Rectal smooth muscle tissue (tissue), 1 donor: ENCODE results near the gene GDF10.

Experiments
- H3K27ac ChIP-seq: one replicate; pipeline ENCODE4 v1.7.0; 2013; ENCODE audit warnings: low read depth, low read length, inconsistent platforms
- H3K27me3 ChIP-seq: one replicate; pipeline ENCODE4 v1.7.0; 2013; ENCODE audit warnings: low read length; ENCODE audit not compliant: control insufficient read depth, insufficient read depth
- H3K36me3 ChIP-seq: one replicate; pipeline ENCODE4 v1.7.0; 2013; ENCODE audit warnings: low read length; ENCODE audit not compliant: control insufficient read depth, insufficient read depth
- H3K4me1 ChIP-seq: one replicate; pipeline ENCODE4 v1.7.0; 2013; ENCODE audit warnings: low read length; ENCODE audit not compliant: control insufficient read depth, insufficient read depth
- H3K4me3 ChIP-seq: one replicate; pipeline ENCODE4 v1.7.0; 2013; ENCODE audit warnings: low read length
- H3K9ac ChIP-seq: one replicate; pipeline ENCODE4 v1.7.0; 2013; ENCODE audit warnings: low read length

Gene GDF10

GRCh38 chr10:47288236-47288635 lies 11.8 kb upstream of the GDF10 start:
- Histone ChIP-seq H3K4me3 (no peak overlapping the region), H3K9ac (no peak overlapping the region), H3K36me3 (no peaks in the 10 kb centered on the region), H3K27ac (no peak overlapping the region), H3K27me3 (no peaks in the 10 kb centered on the region), H3K4me1 (no peaks in the 10 kb centered on the region)

GRCh38 chr10:47288916-47289495 lies 11.0 kb upstream of the GDF10 start:
- no peaks in the 10 kb centered on the region for H3K27me3 ChIP-seq
- H3K9ac ChIP-seq: no peak overlapping the region
- H3K27ac ChIP-seq: no peak overlapping the region
- no peaks in the 10 kb centered on the region for H3K36me3 ChIP-seq
- no peaks in the 10 kb centered on the region for H3K4me1 ChIP-seq
- H3K4me3 ChIP-seq: no peak overlapping the region

DNA sequence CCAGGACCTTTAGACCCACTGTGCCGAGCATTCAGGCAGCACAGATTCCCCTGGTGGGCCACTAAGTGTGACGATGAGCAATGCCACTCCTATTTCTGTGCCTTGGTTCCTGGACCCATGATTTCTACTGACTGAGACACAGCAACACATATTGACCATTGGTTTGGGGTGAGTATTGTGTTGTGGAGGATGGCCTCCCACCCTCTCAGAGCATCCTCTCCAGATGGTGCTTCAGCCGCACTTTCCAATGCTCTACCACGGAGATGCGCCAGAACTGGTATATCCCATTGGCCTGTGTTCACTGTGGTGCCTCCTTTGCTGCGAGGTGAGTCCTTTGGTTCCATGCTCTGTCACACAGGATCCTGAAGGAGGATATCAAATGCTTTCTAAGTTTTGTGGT lies 10.1 kb upstream of the GDF10 start:
- H3K4me1 ChIP-seq: no peaks in the 10 kb centered on the region
- no peak overlapping the region for H3K9ac ChIP-seq
- H3K27me3 ChIP-seq: no peaks in the 10 kb centered on the region
- no peak overlapping the region for H3K4me3 ChIP-seq
- no peaks in the 10 kb centered on the region for H3K36me3 ChIP-seq
- H3K27ac ChIP-seq: no peak overlapping the region

GRCh38 chr10:47290338-47290737 lies 9.7 kb upstream of the GDF10 start:
- no peak overlapping the region for H3K27ac ChIP-seq
- no peaks in the 10 kb centered on the region for H3K4me1 ChIP-seq
- no peaks in the 10 kb centered on the region for H3K36me3 ChIP-seq
- H3K4me3 ChIP-seq: no peak overlapping the region
- no peak overlapping the region for H3K9ac ChIP-seq
- H3K27me3 ChIP-seq: no peaks in the 10 kb centered on the region

GRCh38 chr10:47291682-47292081 lies 8.3 kb upstream of the GDF10 start:
- Histone ChIP-seq H3K4me1 (no peaks in the 10 kb centered on the region), H3K9ac (no peak overlapping the region), H3K4me3 (no peak overlapping the region), H3K27me3 (no peaks in the 10 kb centered on the region), H3K36me3 (no peaks in the 10 kb centered on the region), H3K27ac (no peak overlapping the region)

GRCh38 chr10:47294057-47294456 lies 5.9 kb upstream of the GDF10 start:
- no peaks in the 10 kb centered on the region for H3K27me3 ChIP-seq
- H3K36me3 ChIP-seq: no peaks in the 10 kb centered on the region
- no peaks in the 10 kb centered on the region for H3K4me1 ChIP-seq
- H3K27ac ChIP-seq: no peak overlapping the region
- H3K4me3 ChIP-seq: no peak overlapping the region
- H3K9ac ChIP-seq: no peak overlapping the region

DNA sequence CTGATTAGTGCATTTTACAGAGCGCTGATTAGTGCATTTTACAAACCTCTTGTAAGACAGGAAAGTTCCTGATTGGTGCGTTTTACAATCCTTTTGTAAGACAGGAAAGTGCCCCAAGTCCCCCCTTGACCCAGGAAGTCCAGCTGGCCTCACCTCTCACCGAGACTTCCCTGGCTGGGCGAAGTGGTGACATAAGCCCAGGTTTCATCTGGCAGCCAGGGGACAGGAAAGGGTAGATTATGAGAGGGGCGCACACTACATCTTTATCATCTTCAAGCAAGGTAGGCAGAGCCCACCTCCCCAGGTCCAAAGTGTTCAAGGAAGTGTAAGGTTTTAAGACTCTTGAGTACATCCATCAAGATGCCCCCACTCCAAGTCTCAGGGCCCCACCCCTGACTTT lies 5.5 kb upstream of the GDF10 start:
- Histone ChIP-seq H3K27ac (no peak overlapping the region), H3K9ac (no peak overlapping the region), H3K27me3 (peaks cover 2% of the 10 kb centered on the region), H3K4me3 (no peak overlapping the region), H3K4me1 (no peaks in the 10 kb centered on the region), H3K36me3 (no peaks in the 10 kb centered on the region)

DNA sequence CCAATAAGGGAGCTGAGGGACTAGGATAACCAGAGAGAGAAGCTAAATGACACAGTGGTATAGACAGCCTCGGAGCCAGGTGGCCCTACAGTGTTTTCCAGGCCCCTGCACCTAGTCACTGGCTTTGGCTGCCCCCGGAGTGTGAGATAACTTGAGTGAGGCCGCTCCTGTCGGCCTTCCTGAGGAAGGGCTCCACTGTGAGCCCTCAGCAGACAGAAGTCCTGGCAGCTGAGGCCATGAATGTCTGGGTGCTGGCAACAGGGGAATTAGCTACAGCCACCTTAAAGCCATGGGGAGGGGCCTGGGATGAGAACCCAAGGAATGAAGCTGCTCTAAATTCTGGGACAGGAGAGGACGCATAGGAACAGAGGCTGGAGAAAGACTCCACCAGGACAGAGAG lies 4.6 kb upstream of the GDF10 start:
- Histone ChIP-seq H3K9ac (no peak overlapping the region), H3K4me3 (no peak overlapping the region), H3K27me3 (peaks cover 4% of the 10 kb centered on the region), H3K4me1 (no peaks in the 10 kb centered on the region), H3K27ac (no peak overlapping the region), H3K36me3 (no peaks in the 10 kb centered on the region)

DNA sequence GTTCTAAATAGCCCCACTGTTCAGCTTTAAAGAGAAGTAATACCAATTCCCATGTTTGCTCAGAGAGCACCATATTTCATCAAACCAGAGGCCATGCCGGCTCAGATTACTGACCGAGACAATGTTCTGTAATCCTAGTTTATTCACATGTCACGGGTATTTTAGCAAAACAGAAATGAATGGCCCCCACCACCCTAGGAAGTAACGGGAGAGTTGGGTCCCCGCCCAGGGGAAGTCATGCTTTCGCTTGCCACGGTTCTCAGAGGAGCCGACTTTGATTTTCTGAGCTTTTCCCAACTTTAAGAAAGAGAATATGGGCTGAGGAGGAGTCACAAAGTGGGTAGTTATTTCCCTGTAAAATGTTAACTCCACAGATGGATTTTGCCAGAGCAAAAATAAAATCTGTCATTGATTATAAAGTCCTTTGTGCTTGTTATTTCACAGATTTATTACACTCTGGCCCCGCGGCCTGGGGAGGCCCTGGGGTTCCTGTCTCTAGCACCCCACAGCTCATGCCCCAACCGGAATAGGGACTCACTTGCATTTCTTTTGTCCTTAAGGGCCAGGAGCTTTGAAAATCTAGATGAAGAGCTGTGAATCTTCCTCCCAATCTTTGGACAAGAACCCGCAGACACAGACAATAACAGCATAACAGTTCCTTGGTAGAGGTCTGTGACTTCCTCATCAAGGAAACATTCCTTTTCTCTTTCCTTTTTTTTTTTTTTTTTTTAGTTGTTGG lies 3.7 kb upstream of the GDF10 start:
- H3K4me1 ChIP-seq: no peaks in the 10 kb centered on the region
- H3K27me3 ChIP-seq: peaks cover 9% of the 10 kb centered on the region
- no peak overlapping the region for H3K9ac ChIP-seq
- no peaks in the 10 kb centered on the region for H3K36me3 ChIP-seq
- no peak overlapping the region for H3K4me3 ChIP-seq
- H3K27ac ChIP-seq: no peak overlapping the region

DNA sequence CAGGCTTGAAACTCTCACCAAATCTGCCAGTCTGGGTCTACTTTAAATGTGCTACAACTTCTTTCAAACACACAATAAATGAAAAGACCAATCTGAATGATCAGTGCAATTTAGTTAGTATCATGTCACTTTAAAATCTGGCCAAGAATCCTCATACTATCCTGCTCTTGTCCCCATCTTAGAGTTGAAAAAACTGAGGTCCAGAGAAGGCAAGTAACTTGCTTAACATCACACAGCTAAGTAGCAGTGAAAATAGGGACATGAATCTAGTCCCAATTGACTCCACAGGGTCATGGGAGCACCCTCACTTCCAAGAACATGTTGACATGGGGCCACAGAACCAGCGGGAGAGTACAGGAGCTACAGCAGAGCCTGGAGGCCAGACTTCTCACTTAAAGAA lies 3.1 kb upstream of the GDF10 start:
- no peak overlapping the region for H3K27ac ChIP-seq
- H3K9ac ChIP-seq: no peak overlapping the region
- peaks cover 10% of the 10 kb centered on the region for H3K27me3 ChIP-seq
- no peak overlapping the region for H3K4me3 ChIP-seq
- H3K4me1 ChIP-seq: no peaks in the 10 kb centered on the region
- no peaks in the 10 kb centered on the region for H3K36me3 ChIP-seq

DNA sequence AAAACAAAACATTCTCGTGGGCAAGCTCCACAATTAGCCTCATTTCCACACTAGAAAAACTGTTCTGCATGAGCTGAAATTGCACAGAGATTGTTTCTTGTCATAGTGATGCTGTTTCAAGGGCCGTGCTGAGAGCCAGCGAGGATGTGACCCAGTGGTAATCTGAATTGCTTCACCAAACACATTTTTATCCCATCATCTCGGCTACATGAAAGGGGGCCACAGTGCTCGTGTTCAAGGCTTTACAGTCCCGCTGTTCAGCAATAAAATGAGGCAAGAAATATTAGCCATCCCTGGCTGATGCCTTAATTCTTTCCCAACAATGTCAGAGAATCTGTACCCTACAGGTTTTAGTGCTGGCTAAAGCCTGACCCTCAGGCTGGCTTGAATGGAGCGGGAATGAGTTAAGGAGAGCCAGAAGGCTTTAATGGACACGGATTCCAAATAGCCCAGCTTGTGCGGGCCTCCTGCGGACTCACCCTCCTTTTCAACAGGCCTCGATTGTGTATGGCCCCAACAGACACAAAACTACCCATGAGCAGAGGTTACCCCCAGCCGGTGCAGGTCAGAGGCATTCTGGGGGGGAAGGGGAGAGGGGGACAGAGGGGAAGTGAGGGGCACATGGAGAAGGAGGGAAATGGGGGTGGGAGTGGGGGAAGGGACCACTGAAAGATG lies 2.0 kb upstream of the GDF10 start:
- Histone ChIP-seq H3K27me3 (peaks cover 10% of the 10 kb centered on the region), H3K36me3 (no peaks in the 10 kb centered on the region), H3K9ac (no peak overlapping the region), H3K4me3 (no peak overlapping the region), H3K4me1 (no peaks in the 10 kb centered on the region), H3K27ac (no peak overlapping the region)

GRCh38 chr10:47298715-47299114 lies 1.3 kb upstream of the GDF10 start:
- H3K27ac ChIP-seq: no peak overlapping the region
- H3K36me3 ChIP-seq: no peaks in the 10 kb centered on the region
- no peak overlapping the region for H3K4me3 ChIP-seq
- peaks cover 10% of the 10 kb centered on the region for H3K27me3 ChIP-seq
- no peaks in the 10 kb centered on the region for H3K4me1 ChIP-seq
- no peak overlapping the region for H3K9ac ChIP-seq
